ENCODE results near the gene DLX6.

DNA sequence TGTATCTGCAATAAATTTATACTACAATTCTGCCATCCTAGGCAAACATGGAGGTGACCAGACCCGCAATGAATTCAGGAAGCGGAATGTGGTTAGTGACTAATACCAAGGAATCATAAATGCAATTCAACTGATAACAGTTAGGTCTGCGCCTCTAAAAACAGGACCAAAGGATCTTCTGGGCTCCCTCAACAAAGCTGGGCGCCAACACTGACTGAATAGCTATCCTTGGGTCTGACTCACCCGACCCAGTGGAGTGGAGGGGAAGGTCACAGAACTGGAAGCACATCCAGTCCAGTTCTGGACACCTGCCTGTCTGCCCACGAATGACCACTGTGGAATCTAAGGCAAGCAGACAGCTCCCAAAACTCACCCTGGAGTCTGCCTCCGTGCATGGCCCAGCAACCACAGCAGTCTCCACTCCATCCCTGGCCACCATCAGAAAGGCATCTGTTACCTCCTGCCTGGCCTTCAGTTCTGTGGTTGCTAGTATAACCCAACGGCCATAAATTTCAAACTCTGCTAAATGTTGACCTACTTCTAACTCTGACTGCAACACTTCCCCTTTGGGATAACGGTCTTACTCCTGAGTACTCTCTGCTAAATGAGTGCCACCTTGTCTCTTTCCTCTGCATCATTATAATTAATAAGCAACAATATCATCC, 43.0 kb upstream of the DLX6 start:
- TF ChIP-seq CTCF (conservative IDR thresholded peaks at IDR 0.05; ENCODE audit: low read depth in 2 of 2) (no peak), EZH2 (IDR thresholded peaks at IDR 0.05; ENCODE audit: low read depth, unreplicated experiment) (no peak), REST (IDR thresholded peaks at IDR 0.05; ENCODE audit: unreplicated experiment) (no peak), ZNF114 (CRISPR knock-in tag; IDR thresholded peaks at IDR 0.05) (no peak), CREB1 (CRISPR knock-in tag; IDR thresholded peaks at IDR 0.05; ENCODE audit: low read depth) (no peak), POLR2AphosphoS5 (IDR thresholded peaks at IDR 0.05; ENCODE audit: low read depth) (no peak), EZH2phosphoT487 (IDR thresholded peaks at IDR 0.05; ENCODE audit: unreplicated experiment) (no peak), NANOG (IDR thresholded peaks at IDR 0.05; ENCODE audit: borderline replicate concordance) (no peak), JUNB (IDR thresholded peaks at IDR 0.05; ENCODE audit: unreplicated experiment) (no peak), ZNF462 (CRISPR knock-in tag; IDR thresholded peaks at IDR 0.05) (no peak), STAT1 (IDR thresholded peaks at IDR 0.05; ENCODE audit: unreplicated experiment) (no peak)
- TF ChIP-seq, protein P1, sequence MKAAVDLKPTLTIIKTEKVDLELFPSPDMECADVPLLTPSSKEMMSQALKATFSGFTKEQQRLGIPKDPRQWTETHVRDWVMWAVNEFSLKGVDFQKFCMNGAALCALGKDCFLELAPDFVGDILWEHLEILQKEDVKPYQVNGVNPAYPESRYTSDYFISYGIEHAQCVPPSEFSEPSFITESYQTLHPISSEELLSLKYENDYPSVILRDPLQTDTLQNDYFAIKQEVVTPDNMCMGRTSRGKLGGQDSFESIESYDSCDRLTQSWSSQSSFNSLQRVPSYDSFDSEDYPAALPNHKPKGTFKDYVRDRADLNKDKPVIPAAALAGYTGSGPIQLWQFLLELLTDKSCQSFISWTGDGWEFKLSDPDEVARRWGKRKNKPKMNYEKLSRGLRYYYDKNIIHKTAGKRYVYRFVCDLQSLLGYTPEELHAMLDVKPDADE (IDR thresholded peaks at IDR 0.05), result no peak

Measured in GM23338 (cell line).